Karpas-422 (cell line): Measurements from ENCODE around the gene PPCDC. TPM values are rescaled to one million over a fixed set of nuclear protein-coding genes. Genes with fewer than 3 reads are reported as not detected.

Experiments
- DNase-seq: peaks from one replicate; pipeline ENCODE4 v3.0.0-alpha.2; 2015
- H2AFZ ChIP-seq: fragments of 200-600 bp; sonication (generic); 2 replicates; pipeline ENCODE4 v1.6.1; 2014; ENCODE audit warnings: antibody characterized with exemption, low read length, mixed read lengths
- H3K27ac ChIP-seq: fragments of 200-600 bp; sonication (generic); 2 replicates; pipeline ENCODE4 v1.5.1; 2014; ENCODE audit warnings: mild to moderate bottlenecking, low read length, moderate library complexity
- H3K27me3 ChIP-seq: fragments of 200-600 bp; sonication (generic); 2 replicates; pipeline ENCODE4 v1.6.1; 2014; ENCODE audit warnings: low read length, mixed read lengths
- H3K36me3 ChIP-seq: fragments of 200-600 bp; sonication (generic); 2 replicates; pipeline ENCODE4 v1.6.1; 2014; ENCODE audit warnings: low read length, mixed read lengths; ENCODE audit not compliant: insufficient read depth
- H3K4me1 ChIP-seq: fragments of 200-600 bp; sonication (generic); 2 replicates; pipeline ENCODE4 v1.6.1; 2014; ENCODE audit warnings: mild to moderate bottlenecking, low read length, mixed read lengths
- H3K4me2 ChIP-seq: fragments of 200-600 bp; sonication (generic); 2 replicates; pipeline ENCODE4 v1.6.1; 2014; ENCODE audit warnings: low read length, low read depth, mild to moderate bottlenecking; ENCODE audit not compliant: poor library complexity, severe bottlenecking
- H3K4me3 ChIP-seq: fragments of 200-600 bp; sonication (generic); 2 replicates; pipeline ENCODE4 v1.5.1; 2014; ENCODE audit warnings: mild to moderate bottlenecking, antibody characterized with exemption, low read length, mixed read lengths
- H3K79me2 ChIP-seq: fragments of 200-600 bp; sonication (generic); 2 replicates; pipeline ENCODE4 v1.6.1; 2014; ENCODE audit warnings: mild to moderate bottlenecking, low read length, mixed read lengths
- H3K9ac ChIP-seq: fragments of 200-600 bp; sonication (generic); 2 replicates; pipeline ENCODE4 v1.6.0; 2014; ENCODE audit warnings: low read length
- H3K9me2 ChIP-seq: fragments of 200-600 bp; sonication (generic), shearing (Covaris generic); replicated peaks from 2 replicates; pipeline ENCODE4 v1.6.0; 2014; ENCODE audit warnings: mild to moderate bottlenecking, low read length, moderate library complexity; ENCODE audit not compliant: insufficient read depth
- H3K9me3 ChIP-seq: fragments of 300-700, 200-600 bp; sonication (generic); 2 replicates; pipeline ENCODE4 v1.6.1; 2014; ENCODE audit warnings: low read length, mixed read lengths
- H4K20me1 ChIP-seq: fragments of 200-600 bp; sonication (generic); 2 replicates; pipeline ENCODE4 v1.6.1; 2014; ENCODE audit warnings: mild to moderate bottlenecking, antibody characterized with exemption, low read length, low read depth; ENCODE audit not compliant: insufficient read depth
- total RNA-seq: library from RNA; depleted of rRNA; stranded (reverse); fragments of >200 nt; shearing (Covaris generic); gene quantifications from 2 replicates; pipeline ENCODE4 v1.2.3, GENCODE V29; 2014; ENCODE audit warnings: low replicate concordance

PPCDC gene
- total RNA-seq, 1 experiment from 2014 or later, result 19.3 TPM

GRCh38 chr15:75058127-75058905 is 34.9 kb downstream of the PPCDC start:
- no peak overlapping the region for H2AFZ ChIP-seq

GRCh38 chr15:75059607-75060006 is 36.2 kb downstream of the PPCDC start:
- no peaks in the 10 kb centered on the region for H3K36me3 ChIP-seq
- H3K79me2 ChIP-seq, result no peaks in the 10 kb centered on the region
- H2AFZ ChIP-seq, result no peak overlapping the region
- H3K9me2 ChIP-seq, result no peaks in the 10 kb centered on the region
- H3K9me3 ChIP-seq, result no peaks in the 10 kb centered on the region
- no peaks in the 10 kb centered on the region for H3K4me1 ChIP-seq
- H3K4me3 ChIP-seq, result no peak overlapping the region
- H3K9ac ChIP-seq, result no peak overlapping the region
- no peak overlapping the region for H3K27ac ChIP-seq
- H3K4me2 ChIP-seq, result no peak overlapping the region
- peaks cover 6% of the 10 kb centered on the region; the same call in 1 of the 2 replicates for H4K20me1 ChIP-seq
- no peaks in the 10 kb centered on the region for H3K27me3 ChIP-seq
- DNase-seq, result no peak

More at GRCh38 chr15:75058127-75058905, 34.9 kb downstream of the PPCDC start:
- H4K20me1 ChIP-seq, result peaks cover 6% of the 10 kb centered on the region; the same call in 1 of the 2 replicates
- H3K4me3 ChIP-seq, result no peak overlapping the region
- H3K9ac ChIP-seq, result no peak overlapping the region
- H3K4me1 ChIP-seq, result no peaks in the 10 kb centered on the region
- DNase-seq, result no peak
- no peaks in the 10 kb centered on the region for H3K27me3 ChIP-seq
- H3K9me2 ChIP-seq, result no peaks in the 10 kb centered on the region
- H3K36me3 ChIP-seq, result no peaks in the 10 kb centered on the region
- no peak overlapping the region for H3K27ac ChIP-seq
- H3K4me2 ChIP-seq, result no peak overlapping the region
- no peaks in the 10 kb centered on the region for H3K9me3 ChIP-seq
- H3K79me2 ChIP-seq, result no peaks in the 10 kb centered on the region

- H3K27ac ChIP-seq, result no peak overlapping the region
- 0 out of 2 replicates have a peak, but pooled peaks cover 1% of the 10 kb centered on the region for H4K20me1 ChIP-seq
- no peaks in the 10 kb centered on the region for H3K4me1 ChIP-seq
- H3K79me2 ChIP-seq, result no peaks in the 10 kb centered on the region
- H3K27me3 ChIP-seq, result no peaks in the 10 kb centered on the region
- H3K9me3 ChIP-seq, result no peaks in the 10 kb centered on the region
- no peaks in the 10 kb centered on the region for H3K36me3 ChIP-seq
- no peak overlapping the region for H3K4me3 ChIP-seq
- no peak for DNase-seq
- no peak overlapping the region for H3K4me2 ChIP-seq
- H2AFZ ChIP-seq, result no peak overlapping the region
- H3K9me2 ChIP-seq, result no peaks in the 10 kb centered on the region
- no peak overlapping the region for H3K9ac ChIP-seq
These were observed 37.9 kb downstream of the PPCDC start for GRCh38 chr15:75061272-75061671.

GRCh38 chr15:75062706-75063105 is 39.3 kb downstream of the PPCDC start:
- no peaks in the 10 kb centered on the region for H3K79me2 ChIP-seq
- no peak overlapping the region for H2AFZ ChIP-seq
- H3K4me1 ChIP-seq, result no peaks in the 10 kb centered on the region
- no peaks in the 10 kb centered on the region for H4K20me1 ChIP-seq
- H3K4me3 ChIP-seq, result no peak overlapping the region
- no peaks in the 10 kb centered on the region for H3K36me3 ChIP-seq
- no peak overlapping the region for H3K27ac ChIP-seq
- H3K9me3 ChIP-seq, result no peaks in the 10 kb centered on the region
- H3K9ac ChIP-seq, result no peak overlapping the region
- no peak overlapping the region for H3K4me2 ChIP-seq
- H3K27me3 ChIP-seq, result no peaks in the 10 kb centered on the region
- no peaks in the 10 kb centered on the region for H3K9me2 ChIP-seq
- DNase-seq, result no peak

- Histone ChIP-seq H3K4me1 (no peaks in the 10 kb centered on the region), H3K27me3 (no peaks in the 10 kb centered on the region), H3K27ac (no peak overlapping the region)
These were observed 39.9 kb downstream of the PPCDC start for GRCh38 chr15:75063338-75063737.

GRCh38 chr15:75063889-75064288 is 40.5 kb downstream of the PPCDC start:
- Histone ChIP-seq H3K9me2 (no peaks in the 10 kb centered on the region), H3K79me2 (no peaks in the 10 kb centered on the region), H3K9me3 (no peaks in the 10 kb centered on the region), H2AFZ (no peak overlapping the region), H3K36me3 (no peaks in the 10 kb centered on the region), H3K4me3 (no peak overlapping the region), H3K4me2 (no peak overlapping the region), H3K27me3 (no peaks in the 10 kb centered on the region), H3K9ac (no peak overlapping the region), H4K20me1 (no peaks in the 10 kb centered on the region), H3K27ac (no peak overlapping the region), H3K4me1 (no peaks in the 10 kb centered on the region)
- DNase-seq, result no peak

More at GRCh38 chr15:75063338-75063737, 39.9 kb downstream of the PPCDC start:
- Histone ChIP-seq H3K79me2 (no peaks in the 10 kb centered on the region), H3K9ac (no peak overlapping the region), H2AFZ (no peak overlapping the region), H4K20me1 (no peaks in the 10 kb centered on the region), H3K9me3 (no peaks in the 10 kb centered on the region), H3K9me2 (no peaks in the 10 kb centered on the region), H3K4me3 (no peak overlapping the region), H3K36me3 (no peaks in the 10 kb centered on the region), H3K4me2 (no peak overlapping the region)
- no peak for DNase-seq

GRCh38 chr15:75064846-75065245 is 41.5 kb downstream of the PPCDC start:
- Histone ChIP-seq H3K27ac (no peak overlapping the region), H3K4me1 (no peaks in the 10 kb centered on the region), H3K4me2 (no peak overlapping the region)

GRCh38 chr15:75065467-75065850 is 42.1 kb downstream of the PPCDC start:
- Histone ChIP-seq H3K4me3 (no peak overlapping the region), H3K4me2 (no peak overlapping the region), H3K79me2 (no peaks in the 10 kb centered on the region), H3K9me3 (no peaks in the 10 kb centered on the region), H2AFZ (no peak overlapping the region), H3K36me3 (no peaks in the 10 kb centered on the region), H3K27ac (no peak overlapping the region), H3K27me3 (no peaks in the 10 kb centered on the region), H3K4me1 (no peaks in the 10 kb centered on the region), H3K9ac (no peak overlapping the region), H4K20me1 (no peaks in the 10 kb centered on the region), H3K9me2 (no peaks in the 10 kb centered on the region)
- no peak for DNase-seq

More at GRCh38 chr15:75064846-75065245, 41.5 kb downstream of the PPCDC start:
- Histone ChIP-seq H4K20me1 (no peaks in the 10 kb centered on the region), H3K9me3 (no peaks in the 10 kb centered on the region), H3K9ac (no peak overlapping the region), H3K9me2 (no peaks in the 10 kb centered on the region), H3K4me3 (no peak overlapping the region), H3K79me2 (no peaks in the 10 kb centered on the region), H3K36me3 (no peaks in the 10 kb centered on the region), H3K27me3 (no peaks in the 10 kb centered on the region), H2AFZ (no peak overlapping the region)
- no peak for DNase-seq
